Ascending aorta (tissue), 2 donors: ENCODE measurements around the gene AGAP1. TPM values are rescaled to one million over a fixed set of nuclear protein-coding genes. Genes with fewer than 3 reads are reported as not detected.

Source experiments
- DNase-seq, 2 donors: peaks; one replicate each; pipeline ENCODE4 v3.0.0-alpha.2; 2019; ENCODE audit warnings: low spot score in 2 of 2
- H3K27ac ChIP-seq, 2 donors: fragments of 200-600 bp; sonication (generic); one replicate each; pipeline ENCODE4 v1.5.1; 2016 to 2017; ENCODE audit warnings: mild to moderate bottlenecking in 1 of 2
- H3K27me3 ChIP-seq: fragments of 200-600 bp; sonication (generic); one replicate; pipeline ENCODE4 v1.5.1; 2017
- H3K36me3 ChIP-seq, 2 donors: fragments of 200-600 bp; sonication (generic); one replicate each; pipeline ENCODE4 v1.5.1; 2016
- H3K4me1 ChIP-seq, 2 donors: fragments of 200-600 bp; sonication (generic); one replicate each; pipeline ENCODE4 v1.5.1; 2016 to 2017; ENCODE audit warnings: mild to moderate bottlenecking in 1 of 2
- H3K4me3 ChIP-seq, 2 donors: fragments of 200-600 bp; sonication (generic); one replicate each; pipeline ENCODE4 v1.5.1; 2016 to 2017; ENCODE audit warnings: mild to moderate bottlenecking in 1 of 2
- H3K9me3 ChIP-seq, 2 donors: fragments of 200-600 bp; sonication (generic); one replicate each; pipeline ENCODE4 v1.5.1; 2016
- CTCF ChIP-seq, 3 experiments: fragments of 200-600 bp in 2 of 3; fragments of 450-650 bp in 1 of 3; sonication (generic) in 2 of 3; IDR thresholded peaks; one replicate each; pipeline ENCODE4 v1.5.1; 2016 to 2019; ENCODE audit warnings: antibody characterized with exemption in 3 of 3, mild to moderate bottlenecking in 1 of 3, moderate library complexity in 1 of 3
- intact Hi-C: fragments of 100-400 bp; cut with DNase I; formaldehyde crosslinking; loops from one replicate; pipeline ENCODE4 v1.15.1; 2023
- total RNA-seq: library from RNA; depleted of rRNA; stranded (reverse); fragments of >200 nt; gene quantifications from one replicate; pipeline ENCODE4 v1.1.0, GENCODE V29; 2016

The AGAP1 gene
- total RNA-seq, 1 donor from 2014 or later: 19.7 TPM

- intact Hi-C loops: no loop called here
- H3K4me1 ChIP-seq: no peaks in the 10 kb centered on the region
- no peaks in the 10 kb centered on the region for H3K27me3 ChIP-seq
- H3K4me3 ChIP-seq: no peak overlapping the region
- DNase-seq: no peak
- H3K9me3 ChIP-seq: no peaks in the 10 kb centered on the region
- TF ChIP-seq CTCF (IDR thresholded peaks at IDR 0.05): no peak
- H3K36me3 ChIP-seq: no peaks in the 10 kb centered on the region
- H3K27ac ChIP-seq: no peak overlapping the region
These were observed 201.1 kb downstream of the AGAP1 start for GRCh38 chr2:235694721-235695601.

GRCh38 chr2:235695602-235695895, 201.7 kb downstream of the AGAP1 start:
- intact Hi-C loops: no loop called here
- Histone ChIP-seq H3K9me3 (no peaks in the 10 kb centered on the region), H3K27ac (no peak overlapping the region), H3K36me3 (no peaks in the 10 kb centered on the region), H3K4me3 (no peak overlapping the region), H3K4me1 (no peaks in the 10 kb centered on the region), H3K27me3 (no peaks in the 10 kb centered on the region)
- TF ChIP-seq CTCF (IDR thresholded peaks at IDR 0.05): no peak
- no peak for DNase-seq

GRCh38 chr2:235697041-235697440, 203.2 kb downstream of the AGAP1 start:
- H3K4me1 ChIP-seq: no peaks in the 10 kb centered on the region
- no peak overlapping the region for H3K4me3 ChIP-seq
- DNase-seq: no peak
- H3K36me3 ChIP-seq: no peaks in the 10 kb centered on the region
- TF ChIP-seq CTCF (IDR thresholded peaks at IDR 0.05): no peak
- H3K27ac ChIP-seq: no peak overlapping the region
- H3K27me3 ChIP-seq: no peaks in the 10 kb centered on the region
- intact Hi-C loops: no loop called here
- H3K9me3 ChIP-seq: no peaks in the 10 kb centered on the region

GRCh38 chr2:235698028-235698427, 204.2 kb downstream of the AGAP1 start:
- Histone ChIP-seq H3K27ac (no peak overlapping the region), H3K4me1 (no peaks in the 10 kb centered on the region), H3K4me3 (no peak overlapping the region), H3K36me3 (no peaks in the 10 kb centered on the region), H3K27me3 (no peaks in the 10 kb centered on the region), H3K9me3 (no peaks in the 10 kb centered on the region)
- no peak for TF ChIP-seq CTCF (IDR thresholded peaks at IDR 0.05)
- no peak for DNase-seq
- intact Hi-C loops: no loop called here

- no peak overlapping the region for H3K4me3 ChIP-seq
- no peaks in the 10 kb centered on the region for H3K9me3 ChIP-seq
- no peaks in the 10 kb centered on the region for H3K4me1 ChIP-seq
- no peaks in the 10 kb centered on the region for H3K36me3 ChIP-seq
- no peak for TF ChIP-seq CTCF (IDR thresholded peaks at IDR 0.05)
- intact Hi-C loops: no loop called here
- H3K27ac ChIP-seq: no peak overlapping the region
- no peaks in the 10 kb centered on the region for H3K27me3 ChIP-seq
- no peak for DNase-seq
These were observed 204.6 kb downstream of the AGAP1 start for GRCh38 chr2:235698491-235698890.
